ENCODE data around the gene SAMD14. TPM values are rescaled to one million over a fixed set of nuclear protein-coding genes. Genes with fewer than 3 reads are reported as not detected.

The SAMD14 gene
- total RNA-seq, 1 donor, result 2.5 TPM

- peaks cover 19% of the 10 kb centered on the region for H3K36me3 ChIP-seq (ENCODE audit: insufficient read depth, low read length)
- H3K4me1 ChIP-seq (ENCODE audit: insufficient read depth, low read length), result peaks cover 52% of the 10 kb centered on the region
- no peak overlapping the region for H3K4me2 ChIP-seq (ENCODE audit: insufficient read depth, low read length)
- DNase-seq (ENCODE audit: insufficient read length, low spot score, missing footprints), result peak; percentile 73
- no peak for TF ChIP-seq CTCF (IDR thresholded peaks at IDR 0.05; ENCODE audit: extremely low read depth, low read depth, low read length)
- H3K27ac ChIP-seq (ENCODE audit: low read depth, low read length), result no peak overlapping the region
- no peaks in the 10 kb centered on the region for H3K9me3 ChIP-seq (ENCODE audit: low read depth, low read length)
- H3K79me2 ChIP-seq (ENCODE audit: insufficient read depth, low read length), result peaks cover 10% of the 10 kb centered on the region
- no peak overlapping the region for H3K4me3 ChIP-seq (ENCODE audit: insufficient read depth, low read length)
- H4K20me1 ChIP-seq (ENCODE audit: insufficient read depth, low read length), result peaks cover 10% of the 10 kb centered on the region
- H2AFZ ChIP-seq (ENCODE audit: low read length), result no peak overlapping the region
- no peaks in the 10 kb centered on the region for H3K27me3 ChIP-seq (ENCODE audit: insufficient read depth, low read length)
Measured at GRCh38 chr17:50097455-50097854, 32.5 kb downstream of the SAMD14 start.

DNA sequence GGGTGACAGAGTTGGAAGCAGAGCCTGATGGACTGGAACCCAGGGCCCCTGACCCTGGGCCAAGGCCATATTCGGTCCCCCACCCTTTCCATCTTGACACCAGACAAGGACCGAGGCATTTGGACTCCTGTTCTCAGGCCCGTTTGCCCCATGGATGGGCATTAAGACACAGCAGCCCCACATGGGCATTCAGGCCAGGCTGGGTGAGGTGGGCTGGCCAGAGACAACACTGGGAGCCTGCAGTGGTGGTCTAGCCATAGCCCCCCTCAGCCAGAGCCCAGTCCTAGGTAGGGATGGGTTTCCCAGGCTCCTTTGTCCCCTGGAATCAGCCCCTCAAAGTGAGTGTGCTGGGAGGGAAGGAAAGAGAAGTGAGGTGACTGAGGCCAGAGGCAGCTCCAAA is 33.2 kb downstream of the SAMD14 start:
- Histone ChIP-seq H4K20me1 (ENCODE audit: insufficient read depth, low read length) (peaks cover 8% of the 10 kb centered on the region), H3K4me3 (ENCODE audit: insufficient read depth, low read length) (peak overlapping the region; percentile 98), H3K36me3 (ENCODE audit: insufficient read depth, low read length) (peaks cover 19% of the 10 kb centered on the region), H3K4me1 (ENCODE audit: insufficient read depth, low read length) (peaks cover 45% of the 10 kb centered on the region), H3K27ac (ENCODE audit: low read depth, low read length) (no peak overlapping the region), H2AFZ (ENCODE audit: low read length) (no peak overlapping the region), H3K4me2 (ENCODE audit: insufficient read depth, low read length) (peak overlapping the region; percentile 100), H3K27me3 (ENCODE audit: insufficient read depth, low read length) (no peaks in the 10 kb centered on the region), H3K79me2 (ENCODE audit: insufficient read depth, low read length) (peaks cover 9% of the 10 kb centered on the region), H3K9me3 (ENCODE audit: low read depth, low read length) (no peaks in the 10 kb centered on the region)
- no peak for TF ChIP-seq CTCF (IDR thresholded peaks at IDR 0.05; ENCODE audit: extremely low read depth, low read depth, low read length)
- DNase-seq (ENCODE audit: insufficient read length, low spot score, missing footprints), result no peak

GRCh38 chr17:50096092-50096491 is 33.9 kb downstream of the SAMD14 start:
- Histone ChIP-seq H3K4me3 (ENCODE audit: insufficient read depth, low read length) (peak overlapping the region; percentile 98), H3K4me1 (ENCODE audit: insufficient read depth, low read length) (peaks cover 38% of the 10 kb centered on the region), H3K79me2 (ENCODE audit: insufficient read depth, low read length) (peaks cover 9% of the 10 kb centered on the region)

DNA sequence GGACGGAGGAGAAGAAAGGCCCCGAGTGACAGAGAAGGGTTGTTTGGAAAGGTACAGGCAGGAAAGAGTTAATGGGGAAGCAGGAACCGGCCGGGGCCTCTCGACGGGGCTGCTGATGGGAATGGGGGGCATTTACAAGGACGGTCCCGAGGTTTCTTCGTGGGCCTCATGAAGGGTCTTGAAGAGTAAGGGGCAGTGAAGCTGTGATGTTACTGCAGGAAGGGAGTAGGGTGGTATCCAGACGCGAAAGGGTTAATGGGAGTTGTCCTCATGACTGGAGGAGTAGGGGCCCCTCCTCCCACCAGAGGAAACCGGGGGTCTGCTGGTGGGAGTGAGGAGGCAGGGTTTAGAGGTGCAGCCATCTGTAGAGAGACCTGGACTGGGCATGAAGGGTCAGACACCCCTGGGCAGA is 34.3 kb downstream of the SAMD14 start:
- H2AFZ ChIP-seq (ENCODE audit: low read length), result peak overlapping the region; percentile 29

More at GRCh38 chr17:50096092-50096491, 33.9 kb downstream of the SAMD14 start:
- peaks cover 8% of the 10 kb centered on the region for H4K20me1 ChIP-seq (ENCODE audit: insufficient read depth, low read length)
- peak overlapping the region; percentile 29 for H2AFZ ChIP-seq (ENCODE audit: low read length)
- H3K9me3 ChIP-seq (ENCODE audit: low read depth, low read length), result no peaks in the 10 kb centered on the region
- peaks cover 20% of the 10 kb centered on the region for H3K36me3 ChIP-seq (ENCODE audit: insufficient read depth, low read length)
- H3K4me2 ChIP-seq (ENCODE audit: insufficient read depth, low read length), result peak overlapping the region; percentile 100
- TF ChIP-seq CTCF (IDR thresholded peaks at IDR 0.05; ENCODE audit: extremely low read depth, low read depth, low read length), result no peak
- H3K27ac ChIP-seq (ENCODE audit: low read depth, low read length), result peak overlapping the region; percentile 51
- no peak for DNase-seq (ENCODE audit: insufficient read length, low spot score, missing footprints)
- no peaks in the 10 kb centered on the region for H3K27me3 ChIP-seq (ENCODE audit: insufficient read depth, low read length)

More for the DNA sequence above, 34.3 kb downstream of the SAMD14 start:
- Histone ChIP-seq H3K27me3 (ENCODE audit: insufficient read depth, low read length) (no peaks in the 10 kb centered on the region), H3K4me1 (ENCODE audit: insufficient read depth, low read length) (peaks cover 34% of the 10 kb centered on the region), H4K20me1 (ENCODE audit: insufficient read depth, low read length) (peaks cover 8% of the 10 kb centered on the region), H3K4me3 (ENCODE audit: insufficient read depth, low read length) (peak overlapping the region; percentile 98), H3K36me3 (ENCODE audit: insufficient read depth, low read length) (peaks cover 24% of the 10 kb centered on the region), H3K27ac (ENCODE audit: low read depth, low read length) (peak overlapping the region; percentile 51), H3K9me3 (ENCODE audit: low read depth, low read length) (no peaks in the 10 kb centered on the region), H3K79me2 (ENCODE audit: insufficient read depth, low read length) (peaks cover 9% of the 10 kb centered on the region), H3K4me2 (ENCODE audit: insufficient read depth, low read length) (peak overlapping the region; percentile 100)
- no peak for TF ChIP-seq CTCF (IDR thresholded peaks at IDR 0.05; ENCODE audit: extremely low read depth, low read depth, low read length)
- peak; percentile 83 for DNase-seq (ENCODE audit: insufficient read length, low spot score, missing footprints)
